Muscle layer of colon (tissue), 2 donors: Measurements from ENCODE around the gene MESD.

Experiments used
- H3K27ac ChIP-seq: one replicate; pipeline ENCODE4 v1.7.0; 2013; ENCODE audit warnings: low read depth, mild to moderate bottlenecking, low read length, moderate library complexity
- H3K27me3 ChIP-seq, 2 donors: one replicate each; pipeline ENCODE4 v1.7.0; 2013; ENCODE audit warnings: low read length in 2 of 2, mild to moderate bottlenecking in 2 of 2; ENCODE audit not compliant: insufficient read depth in 2 of 2, control insufficient read depth in 1 of 2
- H3K36me3 ChIP-seq: one replicate; pipeline ENCODE4 v1.7.0; 2013; ENCODE audit warnings: mild to moderate bottlenecking, low read length; ENCODE audit not compliant: insufficient read depth
- H3K4me1 ChIP-seq: one replicate; pipeline ENCODE4 v1.7.0; 2013; ENCODE audit warnings: mild to moderate bottlenecking, low read length; ENCODE audit not compliant: insufficient read depth
- H3K4me3 ChIP-seq, 2 donors: one replicate each; pipeline ENCODE4 v1.7.0; 2013; ENCODE audit warnings: low read length in 2 of 2, low read depth in 1 of 2, mild to moderate bottlenecking in 1 of 2, moderate library complexity in 1 of 2
- H3K9ac ChIP-seq: one replicate; pipeline ENCODE4 v1.7.0; 2013; ENCODE audit warnings: low read length
- H3K9me3 ChIP-seq: one replicate; pipeline ENCODE4 v1.7.0; 2013; ENCODE audit warnings: mild to moderate bottlenecking, low read length
- donor health status: abdominal sarcoma.
- donor health status: Adenocarcinoma of cecum.

The MESD gene

GRCh38 chr15:80989518-80990478 lies at the start of gene MESD:
MESD (minus strand) TSS chr15:80989819; CDS start chr15:80989791, 28 bp downstream.
- no peaks in the 10 kb centered on the region for H3K9me3 ChIP-seq
- H3K4me3 ChIP-seq: peak within 1 kb of the TSS; percentile 96 to 97
- H3K9ac ChIP-seq: peak within 1 kb of the TSS; percentile 87
- peaks cover 37% of the 10 kb centered on the region for H3K4me1 ChIP-seq
- H3K36me3 ChIP-seq: no peaks in the 10 kb centered on the region
- H3K27ac ChIP-seq: peak within 1 kb of the TSS; percentile 93
- H3K27me3 ChIP-seq: no peaks in the 10 kb centered on the region

- H3K4me3 ChIP-seq: no peak overlapping the region
- no peaks in the 10 kb centered on the region for H3K36me3 ChIP-seq
- peaks cover 6% of the 10 kb centered on the region for H3K4me1 ChIP-seq
- H3K27me3 ChIP-seq: no peaks in the 10 kb centered on the region
- no peak overlapping the region for H3K27ac ChIP-seq
- H3K9me3 ChIP-seq: no peaks in the 10 kb centered on the region
- no peak overlapping the region for H3K9ac ChIP-seq
These were observed 49.5 kb upstream of the MESD start for GRCh38 chr15:81038975-81039607.

- Histone ChIP-seq H3K27ac (no peak overlapping the region), H3K4me1 (peaks cover 12% of the 10 kb centered on the region), H3K36me3 (no peaks in the 10 kb centered on the region), H3K27me3 (no peaks in the 10 kb centered on the region), H3K9me3 (no peaks in the 10 kb centered on the region), H3K4me3 (no peak overlapping the region), H3K9ac (no peak overlapping the region)
These were observed 48.5 kb upstream of the MESD start for GRCh38 chr15:81037952-81038743.

- Histone ChIP-seq H3K9ac (no peak overlapping the region), H3K27me3 (no peaks in the 10 kb centered on the region), H3K36me3 (no peaks in the 10 kb centered on the region), H3K4me3 (no peak overlapping the region), H3K27ac (no peak overlapping the region), H3K4me1 (peaks cover 15% of the 10 kb centered on the region), H3K9me3 (no peaks in the 10 kb centered on the region)
These were observed 43.9 kb upstream of the MESD start for GRCh38 chr15:81033508-81033907.

- Histone ChIP-seq H3K4me1 (peaks cover 15% of the 10 kb centered on the region), H3K4me3 (no peak overlapping the region), H3K9ac (no peak overlapping the region), H3K36me3 (no peaks in the 10 kb centered on the region), H3K27me3 (no peaks in the 10 kb centered on the region), H3K9me3 (no peaks in the 10 kb centered on the region), H3K27ac (no peak overlapping the region)
These were observed 43.2 kb upstream of the MESD start for GRCh38 chr15:81032818-81033217.

GRCh38 chr15:81032355-81032754 lies 42.7 kb upstream of the MESD start:
- H3K36me3 ChIP-seq: no peaks in the 10 kb centered on the region
- H3K27ac ChIP-seq: no peak overlapping the region
- H3K9ac ChIP-seq: no peak overlapping the region
- H3K9me3 ChIP-seq: no peaks in the 10 kb centered on the region
- no peak overlapping the region for H3K4me3 ChIP-seq
- H3K4me1 ChIP-seq: peaks cover 15% of the 10 kb centered on the region
- H3K27me3 ChIP-seq: no peaks in the 10 kb centered on the region

- no peak overlapping the region for H3K4me3 ChIP-seq
- no peaks in the 10 kb centered on the region for H3K36me3 ChIP-seq
- H3K27ac ChIP-seq: no peak overlapping the region
- no peaks in the 10 kb centered on the region for H3K27me3 ChIP-seq
- no peaks in the 10 kb centered on the region for H3K9me3 ChIP-seq
- peaks cover 9% of the 10 kb centered on the region for H3K4me1 ChIP-seq
- no peak overlapping the region for H3K9ac ChIP-seq
These were observed 41.6 kb upstream of the MESD start for GRCh38 chr15:81031203-81031602.

GRCh38 chr15:81030301-81030750 lies 40.7 kb upstream of the MESD start:
- no peaks in the 10 kb centered on the region for H3K27me3 ChIP-seq
- peaks cover 9% of the 10 kb centered on the region for H3K4me1 ChIP-seq
- H3K27ac ChIP-seq: no peak overlapping the region
- no peaks in the 10 kb centered on the region for H3K9me3 ChIP-seq
- no peak overlapping the region for H3K9ac ChIP-seq
- H3K36me3 ChIP-seq: no peaks in the 10 kb centered on the region
- H3K4me3 ChIP-seq: no peak overlapping the region

GRCh38 chr15:81029414-81030300 lies 40.0 kb upstream of the MESD start:
- no peak overlapping the region for H3K27ac ChIP-seq
- H3K9me3 ChIP-seq: no peaks in the 10 kb centered on the region
- peaks cover 9% of the 10 kb centered on the region for H3K4me1 ChIP-seq
- H3K36me3 ChIP-seq: no peaks in the 10 kb centered on the region
- no peak overlapping the region for H3K4me3 ChIP-seq
- H3K9ac ChIP-seq: no peak overlapping the region
- H3K27me3 ChIP-seq: no peaks in the 10 kb centered on the region

- Histone ChIP-seq H3K27me3 (no peaks in the 10 kb centered on the region), H3K27ac (no peak overlapping the region), H3K4me1 (no peaks in the 10 kb centered on the region), H3K9ac (no peak overlapping the region), H3K9me3 (no peaks in the 10 kb centered on the region), H3K4me3 (no peak overlapping the region), H3K36me3 (no peaks in the 10 kb centered on the region)
These were observed 37.4 kb upstream of the MESD start for GRCh38 chr15:81026836-81027599.
